ENCODE results near the gene KLHDC3. TPM values are rescaled to one million over a fixed set of nuclear protein-coding genes. Genes with fewer than 3 reads are reported as not detected.

KLHDC3 gene
- total RNA-seq, 1 donor from 2014 or later: 88.4 TPM

GRCh38 chr6:43053545-43054205 lies 39.6 kb downstream of the KLHDC3 start, which contains the start of gene CUL7:
Gene CUL7 (minus strand): TSS chr6:43053851. CDS start chr6:43052788, 1,063 bp downstream.
- peak; percentile 60 for DNase-seq (ENCODE audit: extremely low read depth, low read depth, low spot score)

- no peak for DNase-seq (ENCODE audit: extremely low read depth, low read depth, low spot score)
Measured at GRCh38 chr6:43054206-43054943, 40.3 kb downstream of the KLHDC3 start.

- DNase-seq (ENCODE audit: extremely low read depth, low read depth, low spot score): no peak
Measured at GRCh38 chr6:43055966-43056365, 41.9 kb downstream of the KLHDC3 start.

GRCh38 chr6:43058531-43058930 lies 44.5 kb downstream of the KLHDC3 start:
- no peak for DNase-seq (ENCODE audit: extremely low read depth, low read depth, low spot score)

- peak; percentile 94 for DNase-seq (ENCODE audit: extremely low read depth, low read depth, low spot score)
Measured at GRCh38 chr6:43059168-43060033, 45.4 kb downstream of the KLHDC3 start, which contains the start of the genes KLC4 and MRPL2. Gene KLC4 (plus strand): TSS chr6:43059631. CDS start chr6:43061336, 1,705 bp downstream. Gene MRPL2 (minus strand): TSS chr6:43059434. CDS start chr6:43059381, 53 bp downstream.

GRCh38 chr6:43060034-43060754 lies 46.1 kb downstream of the KLHDC3 start:
- no peak for DNase-seq (ENCODE audit: extremely low read depth, low read depth, low spot score)

- no peak for DNase-seq (ENCODE audit: extremely low read depth, low read depth, low spot score)
Measured at GRCh38 chr6:43060755-43061633, 46.9 kb downstream of the KLHDC3 start.

GRCh38 chr6:43061861-43062260 lies 47.8 kb downstream of the KLHDC3 start:
- no peak for DNase-seq (ENCODE audit: extremely low read depth, low read depth, low spot score)

GRCh38 chr6:43062818-43063217 lies 48.8 kb downstream of the KLHDC3 start:
- DNase-seq (ENCODE audit: extremely low read depth, low read depth, low spot score): no peak

GRCh38 chr6:43070028-43070632 lies 56.1 kb downstream of the KLHDC3 start:
- no peak for DNase-seq (ENCODE audit: extremely low read depth, low read depth, low spot score)

Other genes with a start within 250 kb of the KLHDC3 start
- 5.5 and 6.2 TPM in 2 replicates for gene BICRAL, start 232.2 kb upstream of the KLHDC3 start, total RNA-seq
- 93.3 and 108 TPM in 2 replicates for gene RPL7L1, start 134.6 kb upstream of the KLHDC3 start, total RNA-seq
- gene PTCRA, start 98.2 kb upstream of the KLHDC3 start, total RNA-seq: not detected in 2 replicates
- 52.2 and 58.1 TPM in 2 replicates for gene CNPY3, start 84.8 kb upstream of the KLHDC3 start, total RNA-seq
- not detected in 2 replicates for gene GNMT, start 53.5 kb upstream of the KLHDC3 start, total RNA-seq
- gene PEX6, start 35.1 kb upstream of the KLHDC3 start, total RNA-seq: 22.3 and 22.5 TPM in 2 replicates
- gene PPP2R5D, start 29.7 kb upstream of the KLHDC3 start, total RNA-seq: 56.4 and 60.8 TPM in 2 replicates
- 50.8 and 53.2 TPM in 2 replicates for gene MEA1, start 303 bp upstream of the KLHDC3 start, total RNA-seq
- 83.9 and 99.2 TPM in 2 replicates for gene RRP36, start 7.4 kb downstream of the KLHDC3 start, total RNA-seq
- 26.6 and 31.9 TPM in 2 replicates for gene CUL7, start 39.6 kb downstream of the KLHDC3 start, total RNA-seq
- 18.2 and 29.3 TPM in 2 replicates for gene MRPL2, start 45.2 kb downstream of the KLHDC3 start, total RNA-seq
- gene KLC4, start 45.4 kb downstream of the KLHDC3 start, total RNA-seq: 18.0 and 22.2 TPM in 2 replicates
- gene PTK7, start 62.1 kb downstream of the KLHDC3 start, total RNA-seq: 53.8 and 73.6 TPM in 2 replicates
- 30.1 and 31.4 TPM in 2 replicates for gene SRF, start 157.0 kb downstream of the KLHDC3 start, total RNA-seq
- gene CUL9, start 167.9 kb downstream of the KLHDC3 start, total RNA-seq: 42.1 and 49.7 TPM in 2 replicates
- gene DNPH1, start 215.2 kb downstream of the KLHDC3 start, total RNA-seq: 87.5 and 133 TPM in 2 replicates
- 0.06 TPM in 1 of 2 replicates, not detected in the other for gene TTBK1, start 229.2 kb downstream of the KLHDC3 start, total RNA-seq

Measured in glomerular endothelial cell (primary cell).